ENCODE results near the gene GYPB.
"Not testable (repeated sequence)": the region's sequence is repeated elsewhere in the genome, so short reads cannot be mapped to it uniquely, and the experiment has no call there.

Gene GYPB

DNA sequence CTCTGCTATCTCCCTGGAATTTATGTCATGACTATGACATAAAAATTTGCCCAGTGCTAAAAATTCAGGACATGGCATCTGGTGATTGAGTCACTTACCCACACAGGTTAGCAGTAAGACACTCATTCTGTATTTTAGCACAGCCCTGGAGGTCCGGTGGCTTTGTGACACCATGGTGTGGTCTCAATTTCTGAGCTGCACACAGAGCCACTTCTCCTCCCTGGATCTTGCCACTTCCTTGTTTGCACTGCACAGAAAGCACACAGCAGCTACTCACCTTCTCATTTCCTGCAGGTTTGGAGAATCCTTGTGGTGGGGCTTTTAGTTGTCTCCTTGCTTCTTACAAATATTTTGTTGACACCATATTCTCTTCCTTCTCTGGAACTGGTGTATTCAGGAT lies 69.0 kb downstream of the GYPB start:
- DNase-seq: not testable (repeated sequence)

DNA sequence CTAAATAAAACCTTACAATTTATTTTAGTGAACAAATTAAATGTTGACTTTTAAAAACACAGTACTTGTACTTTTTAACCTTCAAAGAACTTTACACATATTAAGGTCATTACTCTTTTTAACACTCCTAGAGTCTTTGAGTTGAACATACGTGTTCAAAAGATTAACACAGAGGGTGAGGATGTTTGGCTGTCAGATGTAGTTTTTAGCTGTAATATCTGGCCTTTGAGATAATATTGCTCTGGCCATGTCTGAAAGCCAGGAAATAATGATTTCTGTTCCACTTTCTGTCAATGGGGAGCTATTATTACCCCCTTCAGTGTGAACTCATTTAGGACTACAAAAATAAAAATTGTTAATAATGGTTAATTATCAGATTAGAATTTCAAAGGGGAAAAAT lies 71.7 kb downstream of the GYPB start:
- DNase-seq: not testable (repeated sequence)
